Hematopoietic multipotent progenitor cell treated with erythropoietin and hydrocortisone succinate and interleukin-3 and kit ligand, for 6 days (in vitro differentiated cells): Measurements from ENCODE around the gene GRAP2.
A peak's percentile ranks its signal among the peaks of the same experiment; 100 is the strongest.
"Not testable (repeated sequence)": the region's sequence is repeated elsewhere in the genome, so short reads cannot be mapped to it uniquely, and the experiment has no call there.

Experiments
- DNase-seq: peaks from one replicate; pipeline ENCODE4 v3.0.0-alpha.2; 2015

The GRAP2 gene

DNA sequence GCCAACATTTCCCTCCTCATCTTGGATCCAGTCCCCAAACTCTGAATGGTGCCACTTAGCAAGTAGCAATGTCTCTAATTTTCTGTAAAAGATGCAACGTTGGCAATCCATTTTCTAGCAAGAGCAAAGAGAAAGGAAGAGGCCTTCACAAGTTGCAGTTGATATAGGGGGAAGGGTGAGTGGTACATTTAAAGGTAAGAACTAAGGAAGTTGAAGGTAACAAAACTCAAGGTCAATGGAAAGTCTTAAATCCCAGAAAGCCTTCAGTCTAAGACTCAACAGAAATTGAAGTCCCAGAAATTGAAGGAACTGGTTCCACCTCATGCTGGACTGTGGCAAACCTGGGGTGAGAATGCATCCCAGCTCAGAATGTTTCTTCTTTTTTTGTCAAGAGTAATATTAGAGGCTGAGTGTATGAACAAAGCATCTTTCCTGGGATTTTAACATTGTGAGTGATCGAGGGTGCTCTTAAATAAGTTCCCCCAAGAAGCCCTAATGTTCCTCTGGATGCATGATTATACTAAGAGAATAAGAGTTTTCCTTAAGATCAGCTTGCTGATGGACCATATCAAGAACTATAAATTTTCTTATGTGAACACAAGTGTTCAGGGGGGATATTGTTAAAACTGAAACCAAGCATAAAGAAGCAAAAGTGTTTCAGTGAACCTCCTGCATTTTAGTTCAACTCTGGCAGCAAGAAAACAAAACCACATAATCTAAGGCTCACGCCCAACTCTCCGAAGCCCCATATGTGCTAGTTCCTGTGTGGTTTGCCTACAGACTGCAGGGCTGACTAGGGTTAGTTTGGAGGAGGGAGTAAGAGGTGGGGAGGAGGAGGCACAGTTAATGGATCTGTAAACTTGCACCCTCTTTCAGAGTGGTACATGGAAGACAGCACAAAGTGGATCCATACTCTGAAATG lies at the start of gene GRAP2:
Gene GRAP2 (plus strand): TSS at position 779 of the 922 bp plus-strand sequence. CDS start 46,023 bp downstream, outside the sequence.
- peak; percentile 88 for DNase-seq

DNA sequence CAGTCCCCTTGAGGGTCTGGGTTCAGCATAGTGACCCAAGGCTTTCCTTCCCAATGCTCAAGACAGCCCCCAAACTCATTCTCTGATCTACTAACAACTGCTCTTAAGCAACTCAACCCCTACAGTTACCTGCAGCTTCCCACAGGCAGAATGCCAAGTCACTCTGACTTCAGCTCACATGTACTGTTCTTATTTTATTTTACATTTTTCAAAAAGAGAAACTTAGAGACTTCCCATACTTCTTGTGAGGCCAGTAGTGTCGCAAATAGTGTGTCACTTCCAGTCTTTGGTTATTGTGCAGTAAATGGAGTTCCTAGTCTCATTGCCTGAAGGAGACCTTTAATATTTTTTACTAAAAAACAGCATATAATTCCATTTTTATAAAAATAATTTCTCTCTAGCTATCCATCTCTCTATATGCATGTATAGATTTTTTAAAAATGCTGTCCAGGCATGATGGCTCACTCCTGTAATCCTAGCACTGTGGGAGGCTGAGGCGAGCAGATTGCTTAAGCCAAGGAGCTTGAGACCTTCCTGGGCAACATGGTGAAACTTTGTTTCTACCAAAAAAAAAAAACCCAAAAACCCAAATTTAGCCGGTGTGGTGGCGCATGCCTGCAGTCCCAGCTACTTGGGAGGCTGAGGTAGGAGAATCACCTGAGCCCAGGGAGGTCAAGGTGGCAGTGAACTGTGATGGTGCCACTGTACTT lies 49.1 kb upstream of the GRAP2 start:
- peak; percentile 12 for DNase-seq

DNA sequence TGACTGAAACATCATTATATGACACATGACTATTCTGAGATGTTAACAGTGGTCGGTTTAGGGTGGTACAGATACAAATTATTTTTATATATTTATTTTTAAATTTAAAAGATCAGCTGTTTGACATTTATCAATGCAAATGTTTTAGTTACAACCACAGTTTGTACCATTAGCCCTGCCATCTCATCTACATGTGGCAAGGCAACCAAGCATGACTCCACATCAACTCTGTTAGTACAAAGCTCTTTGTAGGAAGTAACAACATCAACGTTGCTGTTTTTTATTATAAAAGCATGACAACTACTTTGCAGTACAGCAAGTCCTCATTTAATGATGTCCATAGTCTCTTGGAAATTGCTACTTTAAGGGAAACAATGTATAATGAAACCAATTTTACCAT lies 48.1 kb upstream of the GRAP2 start:
- DNase-seq: no peak

DNA sequence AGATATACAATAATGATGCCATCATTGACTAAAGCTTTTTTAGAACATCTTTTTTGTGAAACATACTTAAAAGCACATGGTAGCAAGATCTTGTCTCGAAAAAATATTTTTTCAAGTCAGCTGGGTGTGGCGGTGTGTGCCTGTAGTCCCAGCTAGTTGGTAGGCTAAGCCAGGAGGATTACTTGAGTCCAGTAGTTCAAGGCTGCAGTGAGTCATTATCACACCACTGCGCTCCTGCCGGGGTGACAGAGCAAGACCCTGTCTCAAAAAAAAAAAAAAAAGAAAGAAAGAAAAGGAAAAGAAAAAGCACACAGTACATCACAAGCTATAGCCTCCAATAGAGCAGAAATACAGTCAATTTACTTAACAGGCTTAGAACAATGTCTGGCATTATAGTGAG lies 44.3 kb upstream of the GRAP2 start:
- DNase-seq: no peak

DNA sequence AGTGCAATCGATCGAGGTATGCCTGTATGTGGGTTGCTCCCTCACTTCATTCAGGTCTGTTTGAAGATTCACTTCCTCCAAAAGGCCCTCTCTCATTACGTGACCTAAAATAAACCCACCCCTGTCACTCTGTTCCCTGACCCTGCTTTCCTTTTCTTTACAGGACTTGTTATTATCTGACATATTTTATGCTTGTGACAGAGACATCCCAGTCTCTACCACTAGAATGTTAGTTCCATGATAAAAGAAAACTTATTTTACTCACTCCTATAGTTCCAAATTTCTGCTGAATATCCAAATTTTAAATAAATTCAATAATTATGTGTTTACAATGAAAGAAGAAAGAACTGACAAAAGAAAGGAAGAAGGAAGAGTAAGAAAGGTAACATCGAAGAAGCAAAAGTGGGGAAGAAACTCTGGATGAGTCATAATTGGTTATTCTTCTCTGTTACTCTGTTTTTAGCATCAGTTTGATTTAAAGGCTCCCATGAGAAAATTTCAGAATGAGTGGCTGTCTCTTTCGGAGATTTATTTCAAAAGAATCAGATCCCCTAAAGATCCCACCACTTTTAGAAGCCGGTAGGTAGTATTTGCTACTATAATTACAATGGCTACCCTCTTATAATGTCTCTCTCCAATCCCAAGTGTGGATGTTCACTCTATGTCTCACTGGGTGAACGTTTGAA lies 40.8 kb upstream of the GRAP2 start:
- DNase-seq: no peak

DNA sequence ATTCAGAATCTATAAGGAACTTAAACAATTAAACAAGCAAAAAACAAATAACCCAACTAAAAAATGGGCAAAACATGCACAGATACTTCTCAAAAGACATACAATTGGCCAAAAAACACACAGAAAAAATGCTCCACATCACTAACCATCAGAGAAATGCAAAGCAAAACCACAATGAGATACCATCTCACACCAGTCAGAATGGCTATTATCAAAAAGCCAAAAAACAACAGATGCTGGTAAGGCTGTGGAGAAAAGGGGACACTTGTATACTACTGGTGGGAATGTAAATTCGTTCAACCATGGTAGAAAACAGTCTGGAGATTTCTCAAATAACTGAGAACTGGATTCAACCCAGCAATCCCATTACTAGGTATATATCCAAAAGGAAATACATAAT lies 32.1 kb upstream of the GRAP2 start:
- peak; percentile 39 for DNase-seq

DNA sequence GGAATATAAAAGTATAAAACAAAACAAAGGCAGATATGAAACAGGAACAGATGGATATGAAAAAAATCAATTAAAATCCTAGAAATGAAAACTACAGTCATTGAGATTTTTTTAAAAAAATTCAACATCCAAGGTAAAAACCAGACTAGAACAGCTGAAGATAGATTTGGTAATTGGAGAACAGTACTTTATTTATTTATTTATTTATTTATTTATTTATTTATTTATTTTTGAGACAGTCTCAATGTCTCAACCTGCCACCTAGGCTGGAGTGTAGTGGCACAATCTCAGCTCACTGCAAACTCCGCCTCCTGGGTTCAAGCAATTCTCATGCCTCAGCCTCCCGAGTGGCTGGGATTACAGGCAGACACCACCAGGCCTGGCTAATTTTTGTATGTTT lies 31.1 kb upstream of the GRAP2 start:
- not testable (repeated sequence) for DNase-seq

DNA sequence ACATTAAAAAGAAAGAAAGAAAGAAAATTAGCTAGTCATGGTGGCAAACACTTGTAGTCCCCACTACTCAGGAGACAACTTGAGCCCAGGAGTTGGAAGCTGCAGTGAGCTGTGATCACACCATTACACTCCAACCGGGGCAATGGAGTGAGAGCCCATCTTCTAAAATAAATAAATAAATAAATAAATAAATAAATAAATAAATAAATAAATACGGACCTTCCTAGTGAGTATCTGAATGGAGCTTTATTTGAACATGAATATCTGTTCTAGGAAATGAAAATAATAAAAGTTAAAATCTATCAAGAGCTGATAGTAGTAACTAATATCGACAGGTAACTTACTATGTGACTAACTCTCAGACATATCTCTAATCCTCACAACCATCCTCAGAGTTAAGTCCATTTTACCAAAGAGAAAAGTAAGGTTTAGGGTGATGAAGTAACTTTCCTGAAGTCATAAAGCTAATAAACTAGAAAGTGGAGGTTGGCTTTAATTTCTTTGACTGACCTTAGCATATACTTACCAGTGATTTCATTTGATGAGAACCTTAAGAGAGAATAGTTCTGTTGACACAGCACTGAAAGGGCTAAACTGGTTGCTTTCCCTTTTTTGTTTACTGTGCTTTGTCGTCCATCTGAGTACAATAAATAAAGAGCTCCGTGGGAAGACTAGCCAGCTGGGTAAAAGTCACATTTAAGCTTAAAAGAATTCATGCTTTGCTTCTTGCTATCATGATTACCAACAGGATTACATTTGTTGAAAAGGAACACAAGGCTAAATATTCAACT lies 29.7 kb upstream of the GRAP2 start:
- DNase-seq: no peak

DNA sequence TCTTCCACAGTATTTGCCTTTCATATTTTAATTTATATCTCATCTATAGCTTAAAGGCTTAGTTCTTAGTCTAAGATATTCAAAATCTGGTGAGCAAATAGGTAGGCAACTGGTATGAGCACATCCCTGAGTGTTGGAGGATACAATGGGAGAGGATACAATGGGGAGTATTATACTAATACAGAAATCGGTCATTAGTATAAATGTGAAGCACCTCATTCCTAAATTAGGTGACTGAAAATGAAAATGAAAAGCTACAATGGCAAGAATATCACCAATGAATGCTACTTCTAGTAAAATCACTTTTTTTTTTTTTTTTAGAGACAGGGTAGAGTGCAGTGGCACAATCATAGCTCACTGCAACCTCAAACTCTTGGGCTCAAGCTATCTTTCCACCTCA lies 28.3 kb upstream of the GRAP2 start:
- no peak for DNase-seq

DNA sequence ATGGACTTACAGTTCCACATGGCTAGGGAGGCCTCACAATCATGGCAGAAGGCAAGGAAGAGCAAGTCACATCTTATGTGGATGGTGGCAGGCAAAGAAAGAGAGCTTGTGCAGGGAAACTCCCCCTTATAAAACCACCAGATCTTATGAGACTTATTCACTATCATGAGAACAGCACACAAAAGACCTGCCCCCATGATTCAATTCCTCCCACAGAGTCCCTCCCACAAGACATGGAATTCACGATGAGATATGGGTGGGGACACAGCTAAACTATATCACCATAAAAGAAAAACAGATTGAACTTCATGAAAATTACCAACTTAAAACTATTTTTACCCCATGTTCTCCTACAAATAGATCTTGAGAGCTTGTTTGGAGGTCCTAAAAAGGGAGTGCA lies 26.9 kb upstream of the GRAP2 start:
- no peak for DNase-seq

DNA sequence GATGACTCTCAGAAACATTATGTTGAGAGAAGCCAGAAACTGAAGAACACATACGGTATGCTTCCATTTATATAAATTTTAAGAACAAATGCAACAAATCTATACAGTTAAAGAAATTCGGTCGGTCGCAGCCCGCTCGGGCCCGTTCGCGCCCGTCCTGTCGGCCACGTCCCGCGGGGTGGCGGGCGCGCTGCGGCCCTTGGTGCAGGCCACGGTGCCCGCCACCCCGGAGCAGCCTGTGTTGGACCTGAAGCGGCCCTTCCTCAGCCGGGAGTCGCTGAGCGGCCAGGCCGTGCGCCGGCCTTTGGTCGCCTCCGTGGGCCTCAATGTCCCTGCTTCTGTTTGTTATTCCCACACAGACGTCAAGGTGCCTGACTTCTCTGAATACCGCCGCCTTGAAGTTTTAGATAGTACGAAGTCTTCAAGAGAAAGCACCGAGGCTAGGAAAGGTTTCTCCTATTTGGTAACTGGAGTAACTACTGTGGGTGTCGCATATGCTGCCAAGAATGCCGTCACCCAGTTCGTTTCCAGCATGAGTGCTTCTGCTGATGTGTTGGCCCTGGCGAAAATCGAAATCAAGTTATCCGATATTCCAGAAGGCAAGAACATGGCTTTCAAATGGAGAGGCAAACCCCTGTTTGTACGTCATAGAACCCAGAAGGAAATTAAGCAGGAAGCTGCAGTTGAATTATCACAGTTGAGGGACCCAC lies 25.6 kb upstream of the GRAP2 start:
- DNase-seq: not testable (repeated sequence)

DNA sequence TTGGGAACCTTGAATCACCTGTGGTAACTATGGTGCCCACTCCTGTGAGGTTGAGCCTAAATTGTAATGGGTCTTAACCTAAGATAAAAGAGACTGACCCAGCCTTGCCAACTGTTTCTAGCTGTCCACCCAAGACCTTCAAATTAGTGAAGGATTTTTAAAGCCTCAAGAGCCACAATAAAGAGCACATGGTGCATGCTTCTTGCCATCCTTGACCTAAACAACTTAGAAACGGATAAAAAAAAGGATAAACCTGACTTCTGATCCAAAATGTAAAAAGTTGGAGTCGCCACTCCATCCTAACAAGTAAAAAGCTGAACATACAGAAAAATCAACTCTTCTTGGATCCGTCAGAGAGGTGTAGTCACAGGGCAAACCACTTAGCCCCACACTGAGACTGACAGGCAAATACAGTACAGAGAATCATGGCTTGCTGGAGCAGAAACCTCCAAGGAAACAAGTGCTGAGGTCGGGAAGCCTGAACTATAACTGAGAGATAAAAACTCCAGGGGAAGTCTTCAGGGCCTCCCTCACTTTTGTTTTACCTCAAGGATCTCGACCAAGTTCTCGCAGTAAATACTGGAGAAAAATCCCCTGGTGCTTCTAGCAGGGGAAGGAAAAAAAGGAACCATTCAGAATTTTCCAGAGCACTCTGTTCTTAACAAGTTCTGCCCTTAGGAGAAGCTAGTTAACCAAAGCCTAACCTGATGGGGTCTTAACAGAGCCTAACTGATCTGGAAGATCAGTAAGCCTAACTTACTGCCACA lies 23.6 kb upstream of the GRAP2 start:
- no peak for DNase-seq

DNA sequence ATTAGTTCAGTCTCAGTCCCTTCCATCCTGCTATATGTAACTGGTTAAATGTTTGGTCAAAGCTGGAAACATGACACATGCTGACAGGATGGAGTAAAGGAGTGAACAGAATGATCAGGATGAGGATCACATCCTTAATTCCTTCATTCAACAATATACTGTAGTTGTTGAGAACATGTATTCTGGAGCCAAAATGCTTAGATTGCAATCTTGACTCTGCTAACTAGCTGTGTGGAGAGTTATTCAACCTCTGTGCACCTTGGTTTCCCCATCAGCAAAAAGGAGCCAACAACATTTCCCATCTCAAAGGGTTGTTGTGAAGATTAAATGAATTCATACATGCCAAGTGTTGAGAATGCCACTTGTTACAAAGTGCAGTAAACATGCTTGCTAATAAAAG lies 20.2 kb upstream of the GRAP2 start:
- no peak for DNase-seq

DNA sequence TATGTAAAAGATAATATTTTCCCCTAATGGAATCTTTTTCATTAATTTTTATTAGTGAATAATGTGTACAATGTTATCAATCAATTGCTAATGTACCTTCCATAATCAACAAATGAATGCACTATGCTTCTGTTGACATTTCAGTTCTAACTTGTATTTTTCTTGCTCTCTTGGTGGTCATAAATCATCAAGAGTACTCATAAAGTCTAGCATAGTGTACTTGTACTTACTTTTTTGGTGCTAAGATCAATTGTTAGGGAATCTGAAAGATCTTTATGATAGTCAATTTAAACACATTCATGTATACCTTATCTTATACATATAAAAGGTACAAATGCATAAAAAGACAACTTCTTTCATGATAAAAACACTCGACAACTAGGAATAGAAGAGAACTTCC lies 17.8 kb upstream of the GRAP2 start:
- no peak for DNase-seq

DNA sequence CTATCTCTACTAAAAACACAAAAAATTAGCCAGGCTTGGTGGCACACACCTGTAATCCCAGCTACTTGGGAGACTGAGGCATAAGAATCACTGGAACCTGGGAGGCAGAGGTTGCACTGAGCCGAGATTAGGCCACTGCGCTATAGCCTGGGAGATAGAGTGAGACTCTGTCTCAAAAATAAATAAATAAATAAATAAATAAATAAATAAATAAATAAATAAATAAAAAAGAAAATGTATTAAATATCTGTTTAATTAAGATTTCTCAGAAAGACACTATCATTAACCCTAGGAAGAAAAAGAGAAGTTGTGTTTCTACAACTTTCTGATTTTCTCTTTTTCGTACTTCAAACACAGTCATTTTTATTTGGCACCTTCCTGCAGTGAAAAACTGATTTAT lies 11.0 kb upstream of the GRAP2 start:
- DNase-seq: not testable (repeated sequence)

DNA sequence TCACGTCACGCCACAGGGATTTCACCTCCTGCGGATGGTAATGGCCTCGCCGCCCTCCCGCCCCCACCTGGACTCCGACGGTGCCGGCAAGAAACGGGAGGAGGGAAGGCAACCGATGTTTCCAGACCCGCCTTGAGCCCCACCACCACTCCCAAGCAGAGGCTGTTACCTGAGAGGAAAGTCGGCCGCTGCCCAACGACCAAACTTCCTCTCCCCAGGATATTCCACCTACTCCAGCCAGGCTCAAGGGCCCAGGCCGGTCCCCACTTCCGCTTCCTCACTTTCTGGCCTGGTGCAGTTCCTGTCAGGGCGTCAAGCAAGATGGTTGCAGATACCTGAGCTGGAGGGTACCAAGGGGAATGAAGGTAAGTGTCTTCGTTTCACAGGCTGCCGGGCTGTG lies 7.4 kb upstream of the GRAP2 start, which contains the start of gene ENTHD1:
Gene ENTHD1 (minus strand): TSS at position 235 of the 400 bp plus-strand sequence. CDS start 6,012 bp downstream, outside the sequence.
- DNase-seq: no peak

DNA sequence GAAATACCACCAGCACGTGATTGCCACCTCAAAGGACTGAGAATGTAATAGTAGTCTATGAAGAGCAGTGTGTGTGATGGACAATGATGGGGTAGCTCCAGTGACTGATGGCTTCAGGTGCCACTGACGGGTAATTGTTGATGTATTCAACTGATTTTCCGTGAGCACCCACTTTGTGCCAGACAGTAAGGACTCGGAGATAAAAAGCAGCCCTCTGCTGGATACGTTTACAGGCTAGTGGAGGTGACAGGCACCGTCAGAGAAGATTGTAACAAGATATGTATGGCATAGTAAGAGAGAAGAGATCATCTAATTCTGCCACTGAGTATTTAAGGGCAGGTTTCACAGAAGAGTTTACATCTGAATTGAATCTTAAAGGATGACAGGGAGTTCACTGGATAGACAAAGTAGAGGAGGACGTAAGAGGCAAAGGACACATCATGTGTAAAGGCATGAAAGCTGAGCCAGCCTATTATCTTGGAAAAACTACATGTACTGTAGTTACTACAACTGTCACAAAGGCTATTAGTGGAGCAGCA lies 6.3 kb upstream of the GRAP2 start:
- no peak for DNase-seq

DNA sequence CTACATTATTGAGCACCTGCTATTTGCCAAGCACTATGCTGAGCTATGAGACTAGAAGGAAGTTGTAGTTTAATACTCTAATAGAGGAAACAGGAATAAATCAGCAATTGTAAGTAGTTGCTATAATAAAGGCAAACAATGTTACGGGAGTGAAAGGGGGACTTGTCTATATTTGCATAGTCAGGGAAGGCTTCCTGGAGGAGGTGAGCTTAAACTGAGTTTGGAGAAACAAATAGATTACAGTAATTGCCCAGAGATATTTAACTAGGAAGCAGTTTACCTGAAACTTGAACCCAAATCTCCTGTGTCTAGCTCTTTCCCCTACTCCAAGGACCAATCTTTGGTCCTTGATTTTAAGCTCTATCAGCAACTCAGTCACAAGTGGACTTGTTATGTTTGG lies 5.2 kb upstream of the GRAP2 start:
- DNase-seq: no peak

DNA sequence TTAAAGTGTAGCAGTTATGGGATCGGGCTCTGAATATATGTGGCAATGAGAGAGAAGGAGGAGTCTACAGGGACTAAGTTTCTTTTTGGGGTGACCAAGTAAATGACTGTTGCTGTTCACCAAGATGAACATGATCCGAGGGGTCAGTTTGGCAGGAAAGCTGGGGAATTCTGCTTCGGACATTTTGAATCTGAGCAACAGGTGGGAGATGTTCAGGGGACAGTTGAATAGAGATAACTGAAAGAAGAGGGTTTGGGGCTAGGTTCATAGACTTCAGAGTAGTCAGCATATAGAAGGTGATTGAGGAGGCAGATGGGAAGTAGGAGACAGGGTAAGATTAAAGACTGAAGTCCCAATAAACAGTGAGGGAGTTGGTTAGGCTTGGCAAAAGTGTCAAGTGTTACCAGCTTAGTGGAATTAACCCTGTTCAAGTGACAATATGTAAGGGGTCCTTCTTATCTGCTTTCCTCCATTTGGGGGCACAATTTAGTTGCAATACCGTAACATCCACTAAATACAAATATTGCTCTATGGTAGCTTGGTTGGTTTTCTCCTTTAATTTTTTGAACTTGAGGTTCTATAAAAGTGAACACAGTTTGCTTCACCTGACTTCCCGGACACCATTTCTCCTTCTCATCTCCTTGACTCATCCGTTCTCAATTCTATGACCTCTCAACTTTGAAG lies 4.4 kb upstream of the GRAP2 start:
- DNase-seq: no peak

DNA sequence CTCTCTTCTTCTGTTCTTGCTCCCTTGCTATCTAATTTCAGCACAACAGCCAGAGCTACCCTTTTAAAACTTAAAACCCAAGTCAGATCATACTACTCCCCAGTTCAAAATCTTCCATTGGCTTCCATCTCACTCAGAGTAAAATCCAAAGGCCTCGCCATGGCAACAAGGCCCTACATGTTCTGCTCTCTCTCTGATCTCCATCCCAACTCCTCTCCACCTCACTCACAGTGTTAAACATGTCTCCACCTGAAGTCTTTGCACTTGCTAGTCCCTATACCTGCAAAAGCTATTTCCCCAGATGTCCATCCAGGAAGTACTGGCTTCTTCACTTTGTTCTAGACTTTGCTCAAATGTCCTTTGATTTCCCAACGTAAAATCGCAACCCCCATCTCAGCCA lies 3.0 kb upstream of the GRAP2 start:
- DNase-seq: no peak
